H9 (cell line): ENCODE measurements around the gene LPAR1. TPM values are rescaled to one million over a fixed set of nuclear protein-coding genes. Genes with fewer than 3 reads are reported as not detected.

Experiments used
- DNase-seq: peaks from one replicate; pipeline ENCODE4 v3.0.0-alpha.2; 2017
- H2AFZ ChIP-seq: one replicate; pipeline ENCODE4 v1.6.1; 2013; ENCODE audit warnings: mild to moderate bottlenecking, low read length, control low read depth, moderate library complexity
- H2AK5ac ChIP-seq: 2 replicates; pipeline ENCODE4 v1.6.1; 2013; ENCODE audit warnings: low read length, control low read depth, mixed read lengths; ENCODE audit not compliant: insufficient read length
- H2BK120ac ChIP-seq: one replicate; pipeline ENCODE4 v1.6.1; 2013; ENCODE audit warnings: low read depth, mild to moderate bottlenecking, low read length, control low read depth, inconsistent platforms; ENCODE audit not compliant: poor library complexity, severe bottlenecking
- H2BK12ac ChIP-seq: 2 replicates; pipeline ENCODE4 v1.6.1; 2013; ENCODE audit warnings: low read length, control low read depth, mixed read lengths, low read depth; ENCODE audit not compliant: insufficient read length
- H2BK15ac ChIP-seq: 2 replicates; pipeline ENCODE4 v1.6.1; 2013; ENCODE audit warnings: low read depth, low read length, control low read depth
- H2BK20ac ChIP-seq: one replicate; pipeline ENCODE4 v1.6.1; 2013; ENCODE audit warnings: low read depth, mild to moderate bottlenecking, low read length, control low read depth, inconsistent platforms; ENCODE audit not compliant: poor library complexity, severe bottlenecking
- H2BK5ac ChIP-seq: 2 replicates; pipeline ENCODE4 v1.6.1; 2013; ENCODE audit warnings: low read length, control low read depth, mixed read lengths; ENCODE audit not compliant: insufficient read length
- H3K14ac ChIP-seq: 2 replicates; pipeline ENCODE4 v1.6.1; 2013; ENCODE audit warnings: low read length, control low read depth; ENCODE audit not compliant: insufficient read depth
- H3K18ac ChIP-seq: 2 replicates; pipeline ENCODE4 v1.6.1; 2013; ENCODE audit warnings: low read depth, mild to moderate bottlenecking, mixed read lengths, low read length, control low read depth; ENCODE audit not compliant: insufficient read length
- H3K23ac ChIP-seq: 2 replicates; pipeline ENCODE4 v1.6.1; 2013; ENCODE audit warnings: low read length, control low read depth, mixed read lengths, low read depth; ENCODE audit not compliant: insufficient read length
- H3K23me2 ChIP-seq: 2 replicates; pipeline ENCODE4 v1.6.1; 2013; ENCODE audit warnings: low read depth, mild to moderate bottlenecking, mixed read lengths, low read length, control low read depth; ENCODE audit not compliant: insufficient read length, poor library complexity, severe bottlenecking
- H3K27ac ChIP-seq: 2 replicates; pipeline ENCODE4 v1.5.1; 2013; ENCODE audit warnings: low read length, control low read depth, mixed read lengths, low read depth; ENCODE audit not compliant: insufficient read length
- H3K27me3 ChIP-seq: 2 replicates; pipeline ENCODE4 v1.6.1; 2013; ENCODE audit warnings: low read length, control low read depth, inconsistent platforms; ENCODE audit not compliant: insufficient read depth
- H3K4ac ChIP-seq: 2 replicates; pipeline ENCODE4 v1.6.1; 2013; ENCODE audit warnings: low read depth, mild to moderate bottlenecking, control low read depth, inconsistent platforms, low read length, moderate library complexity
- H3K4me1 ChIP-seq: 2 replicates; pipeline ENCODE4 v1.6.1; 2013; ENCODE audit warnings: low read length, control low read depth, inconsistent platforms; ENCODE audit not compliant: insufficient read depth
- H3K4me2 ChIP-seq: 2 replicates; pipeline ENCODE4 v1.6.1; 2013; ENCODE audit warnings: low read length, control low read depth, mixed read lengths; ENCODE audit not compliant: insufficient read length, insufficient read depth
- H3K56ac ChIP-seq: 2 replicates; pipeline ENCODE4 v1.6.1; 2013; ENCODE audit warnings: low read depth, mild to moderate bottlenecking, mixed read lengths, low read length, control low read depth; ENCODE audit not compliant: insufficient read length
- H3K79me1 ChIP-seq: 2 replicates; pipeline ENCODE4 v1.6.1; 2013; ENCODE audit warnings: low read depth, mild to moderate bottlenecking, moderate library complexity, low read length, control low read depth, inconsistent platforms; ENCODE audit not compliant: insufficient read depth, poor library complexity, severe bottlenecking
- H3K79me2 ChIP-seq: 2 replicates; pipeline ENCODE4 v1.6.1; 2013; ENCODE audit warnings: low read length, control low read depth, inconsistent platforms; ENCODE audit not compliant: insufficient read depth
- H3K9ac ChIP-seq: 2 replicates; pipeline ENCODE4 v1.6.1; 2013; ENCODE audit warnings: low read length, control low read depth, mixed read lengths; ENCODE audit not compliant: insufficient read length; ENCODE audit errors: extremely low read depth
- H3K9me3 ChIP-seq: one replicate; pipeline ENCODE4 v1.6.1; 2013; ENCODE audit warnings: low read depth, low read length, inconsistent platforms; ENCODE audit not compliant: control insufficient read depth
- H3T11ph ChIP-seq: one replicate; pipeline ENCODE4 v1.6.1; 2013; ENCODE audit warnings: mild to moderate bottlenecking, low read length, control low read depth, inconsistent platforms
- H4K20me1 ChIP-seq: one replicate; pipeline ENCODE4 v1.6.1; 2013; ENCODE audit not compliant: control insufficient read depth, insufficient read length, insufficient read depth
- H4K5ac ChIP-seq: 2 replicates; pipeline ENCODE4 v1.6.1; 2013; ENCODE audit warnings: low read depth, mild to moderate bottlenecking, mixed read lengths, low read length, control low read depth; ENCODE audit not compliant: insufficient read length
- H4K8ac ChIP-seq: replicated peaks from 2 replicates; pipeline ENCODE4 v1.6.1; 2013; ENCODE audit warnings: low read length, control low read depth, mixed read lengths, low read depth; ENCODE audit not compliant: insufficient read length
- H4K91ac ChIP-seq: 2 replicates; pipeline ENCODE4 v1.6.1; 2013; ENCODE audit warnings: low read depth, mild to moderate bottlenecking, moderate library complexity, mixed read lengths, low read length, control low read depth; ENCODE audit not compliant: insufficient read length
- H3K27ac Mint-ChIP-seq, 3 experiments: 2 replicates in 2 of 3; 3 replicates in 1 of 3; pipeline ENCODE4 v1.8.0; 2020 to 2021; ENCODE audit warnings: mixed read lengths in 3 of 3, mild to moderate bottlenecking in 1 of 3, moderate library complexity in 1 of 3
- H3K27me3 Mint-ChIP-seq: 2 replicates; pipeline ENCODE4 v1.8.0; 2021; ENCODE audit warnings: low read depth, mild to moderate bottlenecking, moderate library complexity, mixed read lengths
- H3K36me3 Mint-ChIP-seq, 3 experiments: 2 replicates in 2 of 3; 3 replicates in 1 of 3; pipeline ENCODE4 v1.8.0; 2020 to 2021; ENCODE audit warnings: low read depth in 3 of 3, mixed read lengths in 3 of 3; ENCODE audit not compliant: insufficient read depth in 1 of 3
- H3K4me1 Mint-ChIP-seq, 2 experiments: 2 replicates each; pipeline ENCODE4 v1.8.0; 2020; ENCODE audit warnings: mixed read lengths in 2 of 2
- H3K4me3 Mint-ChIP-seq, 2 experiments: 2 replicates in 1 of 2; 3 replicates in 1 of 2; pipeline ENCODE4 v1.8.0; 2020 to 2021; ENCODE audit warnings: mild to moderate bottlenecking in 2 of 2, mixed read lengths in 2 of 2, moderate library complexity in 1 of 2
- H3K9me3 Mint-ChIP-seq, 2 experiments: 2 replicates in 1 of 2; 3 replicates in 1 of 2; pipeline ENCODE4 v1.8.0; 2020; ENCODE audit warnings: mild to moderate bottlenecking in 2 of 2, mixed read lengths in 2 of 2, moderate library complexity in 1 of 2
- whole genome bisulfite sequencing: extraction: QIAGEN DNeasy Blood & Tissue Kit; methylation state at CpG from one replicate; pipeline ENCODE4 v1.1.7; 2013; ENCODE audit warnings: missing lambda C conversion rate, low lambda C conversion rate, mixed read lengths; ENCODE audit not compliant: insufficient read length; ENCODE audit errors: extremely low coverage; 5-methylcytosine and 5-hydroxymethylcytosine counted together
- total RNA-seq: library from RNA; stranded (reverse); gene quantifications from 2 replicates; pipeline ENCODE4 v1.2.1, GENCODE V29; 2021
- TF ChIP-seq, protein P1 (sequence below): fragments of 200-600 bp; sonication (generic); conservative IDR thresholded peaks from 3 replicates; pipeline ENCODE4 v1.8.0; 2021; ENCODE audit warnings: antibody characterized with exemption, mild to moderate bottlenecking

Gene LPAR1
- total RNA-seq, 1 experiment from 2014 or later, result 1.3 TPM

- Histone ChIP-seq H4K91ac (no peak overlapping the region), H3K79me1 (no peaks in the 10 kb centered on the region), H2BK12ac (no peak overlapping the region), H4K20me1 (no peaks in the 10 kb centered on the region), H3K23ac (no peak overlapping the region), H3K27me3 (no peaks in the 10 kb centered on the region), H2BK15ac (no peak overlapping the region), H3K18ac (no peak overlapping the region), H3K56ac (no peak overlapping the region), H3K4me1 (no peaks in the 10 kb centered on the region), H2AFZ (no peak overlapping the region), H4K5ac (no peak overlapping the region), H3K4me2 (no peak overlapping the region), H3K9ac (no peak overlapping the region), H3K4ac (no peak overlapping the region), H3K9me3 (no peaks in the 10 kb centered on the region), H3K79me2 (no peaks in the 10 kb centered on the region), H3K23me2 (no peaks in the 10 kb centered on the region), H3T11ph (no peak overlapping the region), H2AK5ac (no peak overlapping the region), H3K27ac (no peak overlapping the region), H3K14ac (no peak overlapping the region), H2BK5ac (no peak overlapping the region), H2BK120ac (no peak overlapping the region), H2BK20ac (no peak overlapping the region), H4K8ac (no peak overlapping the region)
- DNase-seq, result no peak
- H3K27me3 Mint-ChIP-seq, result no peaks in the 10 kb centered on the region; the same call in 1 of the 2 replicates
- TF ChIP-seq, protein P1, sequence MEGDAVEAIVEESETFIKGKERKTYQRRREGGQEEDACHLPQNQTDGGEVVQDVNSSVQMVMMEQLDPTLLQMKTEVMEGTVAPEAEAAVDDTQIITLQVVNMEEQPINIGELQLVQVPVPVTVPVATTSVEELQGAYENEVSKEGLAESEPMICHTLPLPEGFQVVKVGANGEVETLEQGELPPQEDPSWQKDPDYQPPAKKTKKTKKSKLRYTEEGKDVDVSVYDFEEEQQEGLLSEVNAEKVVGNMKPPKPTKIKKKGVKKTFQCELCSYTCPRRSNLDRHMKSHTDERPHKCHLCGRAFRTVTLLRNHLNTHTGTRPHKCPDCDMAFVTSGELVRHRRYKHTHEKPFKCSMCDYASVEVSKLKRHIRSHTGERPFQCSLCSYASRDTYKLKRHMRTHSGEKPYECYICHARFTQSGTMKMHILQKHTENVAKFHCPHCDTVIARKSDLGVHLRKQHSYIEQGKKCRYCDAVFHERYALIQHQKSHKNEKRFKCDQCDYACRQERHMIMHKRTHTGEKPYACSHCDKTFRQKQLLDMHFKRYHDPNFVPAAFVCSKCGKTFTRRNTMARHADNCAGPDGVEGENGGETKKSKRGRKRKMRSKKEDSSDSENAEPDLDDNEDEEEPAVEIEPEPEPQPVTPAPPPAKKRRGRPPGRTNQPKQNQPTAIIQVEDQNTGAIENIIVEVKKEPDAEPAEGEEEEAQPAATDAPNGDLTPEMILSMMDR, result no peak
- peaks cover 0 to 2% of the 10 kb centered on the region in 2 experiments; a peak in 1 of 5 replicates for H3K9me3 Mint-ChIP-seq
- no peak overlapping the region for H3K4me3 Mint-ChIP-seq
- WGBS, result no CpG with 5 or more reads among the region's 7 CpGs
- no peaks in the 10 kb centered on the region for H3K4me1 Mint-ChIP-seq
- no peaks in the 10 kb centered on the region for H3K36me3 Mint-ChIP-seq
- no peak overlapping the region for H3K27ac Mint-ChIP-seq
These were observed 26.0 kb upstream of the LPAR1 start for GRCh38 chr9:111064160-111064837.
